GM18519 (cell line): ENCODE data around the gene NCOR1.
"Not testable (repeated sequence)": the region's sequence is repeated elsewhere in the genome, so short reads cannot be mapped to it uniquely, and the experiment has no call there.

ENCODE experiments used
- ATAC-seq: cut with Tn5 transposase; IDR thresholded peaks from one replicate; pipeline ENCODE4 v1.9.1; 2021; ENCODE audit warnings: mild to moderate bottlenecking, moderate library complexity; ENCODE audit not compliant: unreplicated experiment, low FRiP score

Gene NCOR1

DNA sequence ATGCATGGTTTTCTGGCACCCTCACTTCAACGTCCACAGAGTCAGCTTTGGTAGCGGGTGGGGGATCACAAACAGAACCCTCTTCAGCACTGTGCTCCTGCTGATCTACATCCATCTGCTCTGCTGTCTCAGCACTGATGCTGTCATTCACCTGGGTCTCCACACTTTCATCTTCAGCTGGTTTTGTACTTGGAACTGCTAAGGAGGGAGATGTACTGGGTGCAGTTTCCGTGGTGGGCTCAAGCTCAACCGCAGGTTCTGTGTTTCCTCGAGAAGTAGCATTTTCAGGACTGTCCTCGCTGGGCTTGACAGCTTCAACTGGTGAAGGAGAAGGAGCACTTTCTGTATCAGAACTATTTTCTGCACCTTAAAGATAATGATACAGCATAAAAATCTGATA lies 113.9 kb downstream of the NCOR1 start:
- ATAC-seq: no peak

DNA sequence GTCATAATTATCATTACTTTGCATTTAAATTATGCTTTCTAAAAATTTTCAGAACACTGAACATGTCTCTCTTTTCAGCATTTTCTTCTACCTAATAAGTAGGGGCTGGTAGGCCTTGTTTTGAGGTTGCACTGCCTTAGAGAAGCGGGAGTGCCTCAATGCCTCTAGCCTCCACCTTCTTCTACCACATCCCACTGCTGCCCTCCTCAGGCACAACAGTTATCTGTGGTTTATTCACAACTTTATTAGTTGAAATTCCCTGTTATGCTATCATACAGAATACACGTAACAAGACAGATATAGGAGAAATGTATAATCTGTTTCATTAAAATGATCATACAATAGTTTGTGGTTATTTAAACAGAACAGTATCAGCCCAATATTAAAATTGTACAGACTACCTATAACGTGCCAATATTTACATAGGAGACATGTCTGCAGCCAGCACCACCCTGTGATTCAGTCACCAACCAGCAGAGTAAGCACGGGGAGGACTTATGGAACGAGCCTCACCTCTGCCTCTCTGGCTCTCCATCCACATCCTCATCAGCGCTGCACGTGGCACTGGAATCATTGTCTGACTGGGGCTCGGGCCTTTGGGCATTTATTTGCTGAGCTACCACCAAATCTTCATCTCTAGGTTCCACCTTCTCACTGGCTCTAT lies 114.5 kb downstream of the NCOR1 start:
- no peak for ATAC-seq

DNA sequence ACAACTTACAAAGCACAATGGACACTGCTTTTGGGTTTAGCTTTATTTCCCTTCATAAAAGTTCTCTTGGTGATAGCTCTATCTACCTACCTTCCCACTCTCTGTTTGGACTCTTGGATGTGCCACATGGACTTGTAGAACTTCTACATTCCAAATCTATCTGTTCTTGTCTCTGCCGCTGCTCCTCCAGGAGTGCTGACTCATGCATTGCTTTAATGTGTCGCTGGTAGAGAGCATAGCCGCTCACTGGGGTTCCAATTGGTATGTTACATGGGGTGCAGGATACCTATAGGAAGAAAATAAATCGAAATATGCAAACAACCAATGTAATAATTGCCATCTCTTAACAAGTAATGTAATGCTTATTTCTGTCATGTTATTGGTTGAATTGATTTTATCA lies 123.6 kb downstream of the NCOR1 start:
- ATAC-seq: no peak

DNA sequence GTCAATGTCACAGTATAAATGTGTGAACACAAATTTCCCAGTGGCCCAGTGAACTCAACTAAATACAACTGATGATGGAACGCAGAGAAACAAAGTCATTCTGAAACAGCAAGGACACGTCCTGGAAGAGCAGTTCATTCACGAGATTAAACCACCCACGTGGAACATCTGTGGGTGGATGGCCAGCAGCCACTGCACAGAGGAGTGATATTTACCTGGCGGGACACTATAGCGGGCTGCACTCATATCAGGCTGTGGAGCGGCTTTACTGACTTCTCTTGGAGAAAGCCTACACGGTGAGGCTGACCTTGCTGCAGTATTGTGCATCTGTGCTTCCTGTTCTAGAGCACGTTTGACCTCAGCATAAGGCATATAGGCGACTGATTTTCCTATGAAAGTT lies 128.4 kb downstream of the NCOR1 start:
- ATAC-seq: no peak

DNA sequence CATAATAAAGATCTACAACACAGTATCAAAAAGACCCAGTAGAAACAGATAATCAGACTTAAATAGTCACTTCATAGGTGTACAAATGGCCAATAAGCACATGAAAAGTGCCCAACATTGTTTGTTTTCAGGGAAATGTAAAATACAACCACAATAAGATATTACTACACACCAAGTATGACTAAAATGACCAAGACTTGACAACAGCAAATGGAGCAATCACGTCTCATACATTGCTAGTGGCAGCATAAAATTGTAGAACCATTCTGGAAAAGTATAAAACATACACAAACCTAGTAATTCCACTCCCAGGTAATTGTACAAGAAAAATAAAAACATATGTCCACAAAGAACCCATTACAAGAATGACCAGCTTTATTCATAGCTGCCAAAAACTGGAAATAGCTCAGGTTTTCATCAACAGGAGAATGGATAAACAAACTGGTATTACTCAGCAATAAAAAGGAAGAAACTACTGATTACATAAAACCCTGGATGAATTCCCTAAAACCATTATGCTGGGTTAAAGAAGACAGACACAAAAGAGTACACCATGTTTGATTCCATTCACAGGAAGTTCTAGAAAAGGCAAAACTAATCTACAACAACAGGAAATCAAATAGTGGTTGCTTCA lies 130.2 kb downstream of the NCOR1 start:
- no peak for ATAC-seq

DNA sequence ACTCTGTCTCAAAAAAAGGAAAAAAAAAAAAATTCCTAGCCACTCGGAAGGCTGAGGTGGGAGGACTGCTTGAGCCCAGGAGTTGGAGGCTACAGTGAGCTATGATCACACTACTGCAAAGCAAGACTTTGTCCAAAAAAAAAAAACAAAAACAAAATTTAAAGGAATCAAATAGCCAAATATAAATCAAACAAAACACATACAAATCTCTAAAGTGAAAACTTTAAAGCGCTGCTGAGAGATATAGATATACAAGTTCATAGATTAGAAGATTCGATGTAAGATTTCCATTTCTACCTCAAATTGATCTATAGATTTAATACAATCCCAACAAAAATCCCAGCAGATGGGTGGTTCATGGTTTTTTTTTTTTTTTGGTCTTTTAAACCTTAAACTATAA lies 132.1 kb downstream of the NCOR1 start:
- no peak for ATAC-seq

DNA sequence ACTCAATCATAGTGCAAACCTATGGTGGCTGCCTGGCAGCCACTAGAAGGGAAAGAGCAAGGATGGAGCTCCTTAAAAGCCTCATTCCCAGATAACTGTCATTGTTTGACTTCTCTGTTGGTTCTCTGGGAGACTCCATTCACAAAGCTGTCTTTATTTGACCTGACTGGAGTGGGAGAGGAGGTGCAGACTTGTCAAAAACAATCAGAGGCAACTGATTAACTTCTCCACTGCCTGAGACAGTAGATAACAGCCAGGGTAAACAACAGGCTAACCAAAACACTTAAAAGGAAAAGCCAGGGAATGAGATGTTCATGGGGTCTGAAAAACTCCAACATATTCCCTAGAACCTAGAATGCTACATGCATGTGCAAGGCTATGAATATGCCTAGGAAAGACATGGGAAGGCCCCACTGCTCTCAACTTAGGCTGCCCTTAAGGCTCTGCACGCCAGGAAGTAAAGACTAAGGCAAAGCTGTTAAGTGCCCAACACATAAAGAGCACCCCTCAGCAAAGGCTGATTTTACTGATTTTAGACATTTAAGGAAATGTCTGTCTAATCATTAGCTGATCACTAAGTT lies 133.7 kb downstream of the NCOR1 start:
- no peak for ATAC-seq

DNA sequence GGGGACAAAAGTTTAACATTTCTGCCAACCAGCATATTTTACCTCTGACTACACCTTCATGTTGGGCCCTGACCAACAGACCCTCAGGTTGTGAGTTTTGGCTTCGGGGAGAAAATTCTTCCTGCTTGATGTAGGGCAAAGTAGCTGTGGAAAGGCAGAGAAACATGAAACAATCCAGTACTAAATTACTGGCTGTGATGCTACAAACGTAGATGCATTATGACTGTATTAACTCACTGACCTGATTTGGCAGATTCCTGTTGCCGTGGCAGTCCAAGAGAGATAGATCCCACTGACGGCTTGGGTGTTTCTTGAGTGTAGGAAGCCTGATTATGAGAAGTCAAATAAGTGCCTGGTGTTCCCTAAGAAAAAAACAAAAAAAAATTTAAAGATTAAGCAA lies 135.0 kb downstream of the NCOR1 start:
- no peak for ATAC-seq

DNA sequence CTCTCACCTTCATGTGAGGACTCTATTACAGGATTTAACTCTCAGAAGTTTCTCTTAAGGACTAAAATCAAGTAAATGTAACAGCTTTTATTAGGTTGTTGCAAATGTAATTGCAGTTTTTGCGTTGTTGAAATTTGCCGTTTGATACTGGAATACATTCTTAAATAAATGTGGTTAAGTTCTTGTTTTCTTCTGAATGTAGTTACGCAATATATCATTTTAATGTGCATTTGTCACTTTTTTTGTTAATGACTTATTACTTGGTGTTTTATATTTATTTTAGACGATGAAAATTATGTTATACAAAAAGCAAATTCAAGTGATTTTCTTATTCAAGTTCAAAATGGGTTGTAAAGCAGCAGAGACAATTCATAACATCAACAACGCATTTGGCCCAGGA lies 139.4 kb downstream of the NCOR1 start:
- ATAC-seq: no peak

DNA sequence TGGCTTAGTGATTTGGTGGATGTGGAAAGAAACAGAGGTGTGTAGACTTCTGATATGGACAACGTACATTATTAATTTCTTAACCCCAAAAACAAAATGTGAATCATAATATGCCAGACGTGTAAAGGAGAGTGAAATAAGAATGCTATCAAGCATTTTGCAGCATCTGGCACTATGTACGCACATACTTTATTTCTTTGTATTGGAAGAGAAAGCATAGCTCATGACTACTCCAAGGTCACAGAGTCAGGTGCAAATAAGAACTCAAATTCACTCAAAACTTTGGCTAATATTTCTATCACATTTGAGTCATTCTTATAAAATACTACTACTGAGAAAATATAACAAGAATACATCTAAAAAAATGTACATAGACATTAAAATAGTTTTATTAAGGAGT lies 140.9 kb downstream of the NCOR1 start:
- no peak for ATAC-seq

DNA sequence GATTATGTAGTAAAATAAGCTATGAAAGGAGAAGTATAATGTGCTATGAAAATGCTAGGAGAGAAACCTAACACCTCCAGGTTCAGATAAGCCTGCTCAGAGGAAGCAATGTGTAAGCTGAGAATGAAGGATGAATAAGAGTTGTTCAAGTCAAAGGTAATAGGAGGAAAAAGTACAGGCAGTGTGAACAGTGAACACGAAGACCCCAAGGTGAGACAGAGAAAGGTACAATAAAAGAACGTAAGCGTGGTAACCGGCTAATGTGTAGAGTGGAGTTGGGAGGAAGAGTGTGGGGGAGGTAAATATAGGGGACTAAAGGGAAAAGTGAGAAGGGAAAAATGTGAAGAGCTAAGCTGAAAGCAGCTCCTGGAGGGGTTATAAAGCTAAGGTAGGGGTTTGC lies 141.5 kb downstream of the NCOR1 start:
- no peak for ATAC-seq

DNA sequence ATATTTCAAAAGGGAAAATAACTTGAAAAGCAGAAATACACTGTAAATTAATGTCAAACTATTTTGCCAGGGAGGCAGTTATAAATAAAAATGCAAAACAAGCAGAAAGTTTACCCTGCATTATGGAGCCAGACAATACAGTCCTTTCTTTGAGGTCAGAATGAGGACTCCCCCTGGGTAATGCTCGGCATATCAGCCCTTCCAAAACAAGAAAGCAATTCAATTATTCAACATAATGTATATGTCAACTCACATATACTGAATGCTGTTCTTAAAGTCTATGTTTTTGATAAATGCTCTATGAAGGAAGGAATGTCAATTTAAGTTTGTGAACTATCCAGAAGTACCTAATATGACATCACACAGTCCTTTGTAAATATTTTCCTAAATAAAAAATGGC lies 143.3 kb downstream of the NCOR1 start:
- no peak for ATAC-seq

DNA sequence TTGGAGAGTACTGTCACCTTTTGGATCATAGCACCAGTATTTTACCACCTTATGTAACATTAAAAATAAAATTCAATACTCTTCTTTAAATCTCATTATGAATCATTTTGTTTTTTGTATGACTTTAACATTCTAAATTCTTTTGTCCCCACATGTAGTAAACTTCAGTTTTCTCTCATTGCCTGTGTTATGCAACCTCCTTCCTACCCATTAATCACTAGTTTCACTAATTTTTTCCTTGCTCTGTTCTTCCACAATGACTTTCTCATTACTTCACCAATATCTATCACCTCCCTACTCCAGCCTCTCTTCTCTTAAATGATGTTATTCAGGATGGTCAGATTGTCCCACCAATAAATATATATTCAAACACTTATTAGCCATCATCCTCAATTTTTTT lies 147.0 kb downstream of the NCOR1 start:
- no peak for ATAC-seq

DNA sequence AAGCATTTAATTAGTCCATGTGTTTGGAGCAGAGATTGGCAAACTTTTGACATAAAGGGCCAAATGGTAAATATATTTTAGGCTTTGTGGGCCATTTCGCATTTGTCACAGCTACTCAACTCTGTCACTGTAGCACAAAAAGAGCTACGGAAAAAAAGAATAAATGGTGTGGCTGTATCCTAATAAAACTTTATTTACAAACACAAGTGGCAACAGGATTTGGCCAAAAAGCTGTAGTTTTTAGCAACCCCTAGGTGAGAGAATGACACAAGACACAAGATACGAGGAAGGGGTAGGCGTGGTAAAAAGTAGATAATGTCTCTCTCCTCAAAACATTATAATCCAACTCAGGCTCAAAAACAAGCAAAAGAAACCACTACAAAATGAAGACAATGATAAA lies 149.2 kb downstream of the NCOR1 start:
- ATAC-seq: no peak

DNA sequence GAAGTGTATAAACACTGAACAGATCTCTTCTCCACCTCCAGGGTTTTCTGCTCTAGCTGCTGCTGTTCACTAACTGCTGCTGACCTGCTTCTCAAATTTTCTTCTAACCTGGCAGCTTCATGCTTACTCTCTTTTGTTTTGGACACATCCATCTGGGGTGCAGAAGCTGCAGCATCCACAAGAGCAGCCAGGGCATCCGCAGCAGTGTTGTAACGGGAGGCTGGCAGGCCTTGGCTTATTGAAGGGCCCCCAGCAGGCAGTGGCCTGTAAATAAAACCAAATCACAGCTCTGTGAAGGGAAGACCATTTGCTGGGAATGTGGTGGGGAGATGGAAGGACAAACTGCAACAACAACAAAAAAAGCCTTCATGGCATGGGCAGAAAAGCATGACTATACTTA lies 153.7 kb downstream of the NCOR1 start:
- no peak for ATAC-seq

DNA sequence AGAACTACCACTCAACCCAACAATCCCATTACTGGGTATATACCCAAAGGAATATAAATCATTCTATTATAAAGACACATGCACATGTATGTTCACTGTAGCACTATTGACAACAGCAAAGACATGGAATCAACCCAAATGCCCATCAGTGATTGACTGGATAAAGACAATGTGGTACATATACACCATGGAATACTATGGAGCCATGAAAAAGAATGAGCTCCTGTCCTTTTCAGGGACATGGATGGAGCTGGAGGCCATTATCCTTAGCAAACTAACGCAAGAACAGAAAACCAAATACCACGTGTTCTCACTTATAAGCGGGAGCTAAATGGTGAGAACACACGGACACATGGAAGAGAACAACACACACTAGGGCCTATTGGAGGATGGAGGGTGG lies 160.2 kb downstream of the NCOR1 start:
- not testable (repeated sequence) for ATAC-seq

DNA sequence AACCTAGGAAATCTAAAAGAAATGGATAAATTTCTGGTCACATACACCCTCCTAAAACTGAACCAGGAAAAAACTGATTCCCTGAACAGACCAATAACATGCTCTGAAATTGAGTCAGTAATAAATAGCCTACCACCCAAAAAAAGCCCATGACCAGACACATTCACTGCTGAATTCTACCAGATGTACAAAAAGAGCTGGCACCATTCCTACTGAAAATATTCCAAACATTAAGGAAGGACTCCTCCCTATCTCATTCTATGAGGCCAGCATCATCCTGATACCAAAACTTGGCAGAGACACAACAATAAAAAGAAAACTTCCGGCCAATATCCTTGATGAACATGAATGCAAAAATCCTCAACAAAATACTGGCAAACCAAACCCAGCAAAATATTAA lies 162.8 kb downstream of the NCOR1 start:
- no peak for ATAC-seq

DNA sequence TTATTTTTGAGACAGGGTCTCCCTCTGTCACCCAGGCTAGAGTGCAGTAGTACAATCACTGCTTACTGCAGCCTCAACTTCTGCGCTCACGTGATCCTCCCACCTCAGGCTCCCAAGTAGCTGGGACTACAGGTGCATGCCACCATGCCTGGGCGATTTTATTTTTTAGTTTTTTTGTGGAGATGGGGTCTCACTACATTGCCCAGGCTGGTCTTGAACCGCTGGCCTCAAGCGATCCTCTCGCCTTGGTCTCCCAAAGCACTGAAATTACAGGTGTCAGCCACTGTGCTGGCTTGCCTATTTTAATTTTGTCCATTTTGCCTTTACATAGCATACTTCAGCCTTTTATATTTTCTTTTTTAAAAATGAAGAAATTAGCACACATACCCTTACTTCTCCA lies 164.5 kb downstream of the NCOR1 start:
- ATAC-seq: no peak

DNA sequence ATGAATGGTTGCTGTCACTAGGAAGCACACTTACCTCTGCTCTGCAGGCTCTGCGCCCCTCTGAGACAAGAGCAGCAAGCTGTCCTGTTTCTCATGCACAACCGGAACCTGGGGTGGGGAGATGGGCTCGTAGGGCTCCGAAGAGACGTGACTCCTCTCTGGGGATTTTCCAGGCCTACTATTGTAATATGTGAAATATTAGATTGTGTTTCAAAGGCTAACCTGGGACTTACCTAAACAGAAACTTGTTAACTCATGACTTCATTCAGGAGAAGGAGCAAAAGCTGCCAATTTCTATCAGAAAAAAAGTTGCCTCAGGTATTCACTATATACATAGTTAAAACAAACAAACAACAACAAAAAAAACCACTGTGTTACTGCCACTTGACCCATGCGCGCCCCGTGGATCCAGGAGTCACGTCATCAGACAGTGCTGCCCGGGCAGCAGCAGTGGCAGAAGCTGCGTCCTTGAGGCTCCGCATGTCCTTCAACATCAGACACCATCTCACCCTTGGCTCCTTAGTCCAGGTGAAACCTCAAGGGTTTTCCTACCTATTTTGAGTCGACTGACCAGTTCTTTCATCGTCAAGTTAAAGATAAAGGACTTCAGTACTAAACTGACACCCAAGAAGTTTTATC lies 166.4 kb downstream of the NCOR1 start:
- no peak for ATAC-seq

DNA sequence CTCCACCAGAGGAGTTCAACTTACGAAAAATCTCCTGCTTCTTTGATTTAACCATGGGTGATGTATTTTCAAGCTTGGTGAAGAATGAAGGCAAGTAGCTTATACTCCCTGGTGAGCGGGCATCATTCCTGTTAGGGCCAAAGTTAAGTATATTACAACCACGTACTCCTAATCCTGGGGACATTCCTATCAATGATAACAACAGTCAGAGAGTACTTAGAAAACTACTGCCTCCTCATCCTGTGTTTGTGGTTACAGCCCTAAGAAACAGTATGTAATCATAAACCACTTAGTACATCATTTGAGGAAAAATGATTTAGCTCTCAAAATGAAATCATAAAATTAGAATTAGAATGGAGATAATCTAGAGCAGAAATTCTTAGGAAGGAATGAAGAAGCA lies 168.4 kb downstream of the NCOR1 start:
- ATAC-seq: no peak

DNA sequence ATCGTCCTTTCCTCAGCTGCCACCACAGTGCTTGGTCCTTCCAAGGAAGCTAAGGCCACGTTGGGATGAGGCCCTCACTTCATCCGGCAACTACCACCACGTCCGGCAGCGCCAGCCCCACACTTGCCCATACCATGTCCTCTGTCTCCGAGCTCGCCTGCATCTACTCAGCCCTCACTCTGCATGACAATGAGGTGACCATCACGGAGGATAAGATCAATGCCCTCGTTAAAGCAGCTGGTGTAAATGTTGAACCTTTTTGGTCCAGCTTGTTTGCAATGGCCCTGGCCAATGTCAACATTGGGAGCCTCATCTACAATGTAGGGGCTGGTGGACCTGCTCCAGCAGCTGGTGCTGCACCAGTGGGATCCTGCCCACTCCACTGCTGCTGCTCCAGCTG lies 170.8 kb downstream of the NCOR1 start:
- ATAC-seq: no peak

DNA sequence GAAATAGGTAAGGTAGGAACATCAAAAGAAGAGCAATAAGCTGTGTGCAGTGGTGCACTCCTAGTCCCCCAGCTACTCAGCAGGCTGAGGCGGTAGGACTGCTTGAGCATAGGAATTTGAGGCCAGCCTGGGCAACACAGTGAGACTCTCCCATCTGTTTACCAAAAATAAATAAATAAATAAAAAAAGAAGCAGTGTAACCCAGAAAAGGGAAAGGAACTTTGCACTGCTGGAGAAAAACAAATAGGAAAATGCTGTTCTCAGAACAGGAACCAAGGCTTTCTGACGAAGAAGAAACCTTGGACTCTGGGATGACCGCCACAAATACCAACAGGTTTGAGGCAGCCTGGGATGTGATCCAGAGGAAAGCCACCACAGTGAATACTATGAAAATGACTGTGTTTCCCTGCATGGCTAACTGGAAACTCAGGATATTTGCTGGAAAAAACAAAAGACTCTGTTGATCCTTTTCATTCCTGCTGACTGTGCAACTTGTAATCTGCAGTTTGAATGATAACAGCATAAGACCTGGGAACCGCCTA lies 174.6 kb downstream of the NCOR1 start:
- no peak for ATAC-seq
